ENCODE data around the gene HAND1.

Gene HAND1

GRCh38 chr5:154437281-154437965 is 40.6 kb downstream of the HAND1 start:
- no peak for DNase-seq (ENCODE audit: low spot score)
- Histone ChIP-seq H3K4me3 (ENCODE audit: low read length in 2 of 2) (no peak overlapping the region), H3K27me3 (ENCODE audit: control insufficient read depth in 3 of 3, insufficient read depth in 3 of 3, low read depth in 1 of 3, low read length in 3 of 3) (no peaks in the 10 kb centered on the region), H2BK5ac (ENCODE audit: low read length) (no peak overlapping the region), H3K27ac (replicated peaks; ENCODE audit: low read length) (no peak overlapping the region), H3K36me3 (replicated peaks in 1 of 2; ENCODE audit: control insufficient read depth in 2 of 2, insufficient read depth in 2 of 2, low read length in 2 of 2) (peaks cover 20 to 85% of the 10 kb centered on the region in 2 donors), H2AFZ (ENCODE audit: low read length) (no peak overlapping the region), H3K9ac (ENCODE audit: low read depth, low read length, poor library complexity) (no peak overlapping the region), H3K4me2 (ENCODE audit: insufficient read depth, low read length, poor library complexity, severe bottlenecking) (no peak overlapping the region), H4K91ac (ENCODE audit: low read depth, low read length, poor library complexity) (no peak overlapping the region), H4K8ac (ENCODE audit: low read depth, low read length) (no peak overlapping the region), H2AK5ac (ENCODE audit: low read depth, low read length) (no peak overlapping the region), H3K4ac (ENCODE audit: low read length) (no peak overlapping the region), H2BK15ac (ENCODE audit: low read length) (no peak overlapping the region), H3K4me1 (ENCODE audit: control insufficient read depth in 2 of 2, insufficient read depth in 1 of 2, low read depth in 1 of 2, low read length in 2 of 2) (no peaks in the 10 kb centered on the region), H3K18ac (ENCODE audit: low read length) (no peak overlapping the region), H3K14ac (ENCODE audit: low read length) (no peak overlapping the region), H2BK12ac (ENCODE audit: low read length) (no peak overlapping the region), H3K79me1 (ENCODE audit: low read depth, low read length) (no peaks in the 10 kb centered on the region), H3K23ac (ENCODE audit: low read depth, low read length, poor library complexity) (no peak overlapping the region), H3K9me3 (replicated peaks in 1 of 2; ENCODE audit: control insufficient read depth in 2 of 2, insufficient read depth in 1 of 2, low read depth in 1 of 2, low read length in 2 of 2) (peaks cover 1 to 21% of the 10 kb centered on the region in 2 donors), H2BK120ac (ENCODE audit: low read depth, low read length) (no peak overlapping the region)
- no CpG with 5 or more reads among the region's 5 CpGs for whole genome bisulfite sequencing, 2 donors (ENCODE audit: extremely low coverage in 2 of 2, insufficient read length in 2 of 2, insufficient replicate concordance in 1 of 2)

GRCh38 chr5:154435226-154435625 is 42.8 kb downstream of the HAND1 start:
- Histone ChIP-seq H4K8ac (ENCODE audit: low read depth, low read length) (no peak overlapping the region), H3K14ac (ENCODE audit: low read length) (no peak overlapping the region), H3K4me3 (ENCODE audit: low read length in 2 of 2) (no peak overlapping the region), H4K91ac (ENCODE audit: low read depth, low read length, poor library complexity) (no peak overlapping the region), H3K4me1 (ENCODE audit: control insufficient read depth in 2 of 2, insufficient read depth in 1 of 2, low read depth in 1 of 2, low read length in 2 of 2) (no peaks in the 10 kb centered on the region), H2AK5ac (ENCODE audit: low read depth, low read length) (no peak overlapping the region), H3K4ac (ENCODE audit: low read length) (no peak overlapping the region), H3K9me3 (replicated peaks in 1 of 2; ENCODE audit: control insufficient read depth in 2 of 2, insufficient read depth in 1 of 2, low read depth in 1 of 2, low read length in 2 of 2) (peaks cover 1 to 25% of the 10 kb centered on the region in 2 donors), H2BK15ac (ENCODE audit: low read length) (no peak overlapping the region), H3K36me3 (replicated peaks in 1 of 2; ENCODE audit: control insufficient read depth in 2 of 2, insufficient read depth in 2 of 2, low read length in 2 of 2) (peaks cover 17 to 68% of the 10 kb centered on the region in 2 donors), H2BK5ac (ENCODE audit: low read length) (no peak overlapping the region), H2AFZ (ENCODE audit: low read length) (no peak overlapping the region), H2BK120ac (ENCODE audit: low read depth, low read length) (no peak overlapping the region), H3K27ac (replicated peaks; ENCODE audit: low read length) (no peak overlapping the region), H3K18ac (ENCODE audit: low read length) (no peak overlapping the region), H3K23ac (ENCODE audit: low read depth, low read length, poor library complexity) (no peak overlapping the region), H2BK12ac (ENCODE audit: low read length) (no peak overlapping the region), H3K9ac (ENCODE audit: low read depth, low read length, poor library complexity) (no peak overlapping the region), H3K27me3 (ENCODE audit: control insufficient read depth in 3 of 3, insufficient read depth in 3 of 3, low read depth in 1 of 3, low read length in 3 of 3) (no peaks in the 10 kb centered on the region), H3K4me2 (ENCODE audit: insufficient read depth, low read length, poor library complexity, severe bottlenecking) (no peak overlapping the region), H3K79me1 (ENCODE audit: low read depth, low read length) (no peaks in the 10 kb centered on the region)
- DNase-seq (ENCODE audit: low spot score), result no peak
- WGBS, 2 donors (ENCODE audit: extremely low coverage in 2 of 2, insufficient read length in 2 of 2, insufficient replicate concordance in 1 of 2), result no CpG with 5 or more reads among the region's 3 CpGs

GRCh38 chr5:154430961-154431630 is 46.9 kb downstream of the HAND1 start:
- no peak overlapping the region for H2AK5ac ChIP-seq (ENCODE audit: low read depth, low read length)
- H2BK120ac ChIP-seq (ENCODE audit: low read depth, low read length), result no peak overlapping the region
- no peak overlapping the region for H3K4ac ChIP-seq (ENCODE audit: low read length)
- H2AFZ ChIP-seq (ENCODE audit: low read length), result no peak overlapping the region
- peaks cover 5 to 27% of the 10 kb centered on the region in 2 donors for H3K36me3 ChIP-seq (replicated peaks in 1 of 2; ENCODE audit: control insufficient read depth in 2 of 2, insufficient read depth in 2 of 2, low read length in 2 of 2)
- no peak overlapping the region for H3K27ac ChIP-seq (replicated peaks; ENCODE audit: low read length)
- no peak overlapping the region for H3K9ac ChIP-seq (ENCODE audit: low read depth, low read length, poor library complexity)
- H3K4me1 ChIP-seq (ENCODE audit: control insufficient read depth in 2 of 2, insufficient read depth in 1 of 2, low read depth in 1 of 2, low read length in 2 of 2), result no peaks in the 10 kb centered on the region
- H3K23ac ChIP-seq (ENCODE audit: low read depth, low read length, poor library complexity), result no peak overlapping the region
- no peaks in the 10 kb centered on the region for H3K27me3 ChIP-seq (ENCODE audit: control insufficient read depth in 3 of 3, insufficient read depth in 3 of 3, low read depth in 1 of 3, low read length in 3 of 3)
- no peak overlapping the region for H3K18ac ChIP-seq (ENCODE audit: low read length)
- no peak overlapping the region for H4K8ac ChIP-seq (ENCODE audit: low read depth, low read length)
- no peak overlapping the region for H2BK15ac ChIP-seq (ENCODE audit: low read length)
- H3K4me2 ChIP-seq (ENCODE audit: insufficient read depth, low read length, poor library complexity, severe bottlenecking), result no peak overlapping the region
- no peak overlapping the region for H2BK5ac ChIP-seq (ENCODE audit: low read length)
- no peak overlapping the region for H3K4me3 ChIP-seq (ENCODE audit: low read length in 2 of 2)
- H3K14ac ChIP-seq (ENCODE audit: low read length), result no peak overlapping the region
- H2BK12ac ChIP-seq (ENCODE audit: low read length), result no peak overlapping the region
- H4K91ac ChIP-seq (ENCODE audit: low read depth, low read length, poor library complexity), result no peak overlapping the region
- no peak for DNase-seq (ENCODE audit: low spot score)
- WGBS, 2 donors (ENCODE audit: extremely low coverage in 2 of 2, insufficient read length in 2 of 2, insufficient replicate concordance in 1 of 2), result no CpG with 5 or more reads among the region's 4 CpGs
- H3K9me3 ChIP-seq (replicated peaks in 1 of 2; ENCODE audit: control insufficient read depth in 2 of 2, insufficient read depth in 1 of 2, low read depth in 1 of 2, low read length in 2 of 2), result peaks cover 1 to 17% of the 10 kb centered on the region in 2 donors
- H3K79me1 ChIP-seq (ENCODE audit: low read depth, low read length), result no peaks in the 10 kb centered on the region

GRCh38 chr5:154430466-154430865 is 47.6 kb downstream of the HAND1 start:
- Histone ChIP-seq H4K91ac (ENCODE audit: low read depth, low read length, poor library complexity) (no peak overlapping the region), H3K14ac (ENCODE audit: low read length) (no peak overlapping the region), H3K9ac (ENCODE audit: low read depth, low read length, poor library complexity) (no peak overlapping the region), H2AK5ac (ENCODE audit: low read depth, low read length) (no peak overlapping the region), H3K18ac (ENCODE audit: low read length) (no peak overlapping the region), H2BK120ac (ENCODE audit: low read depth, low read length) (no peak overlapping the region), H3K36me3 (replicated peaks in 1 of 2; ENCODE audit: control insufficient read depth in 2 of 2, insufficient read depth in 2 of 2, low read length in 2 of 2) (peaks cover 2 to 21% of the 10 kb centered on the region in 2 donors), H4K8ac (ENCODE audit: low read depth, low read length) (no peak overlapping the region), H3K4me2 (ENCODE audit: insufficient read depth, low read length, poor library complexity, severe bottlenecking) (no peak overlapping the region), H3K4me1 (ENCODE audit: control insufficient read depth in 2 of 2, insufficient read depth in 1 of 2, low read depth in 1 of 2, low read length in 2 of 2) (no peaks in the 10 kb centered on the region), H3K9me3 (replicated peaks in 1 of 2; ENCODE audit: control insufficient read depth in 2 of 2, insufficient read depth in 1 of 2, low read depth in 1 of 2, low read length in 2 of 2) (peaks cover 0 to 11% of the 10 kb centered on the region in 2 donors), H3K27me3 (ENCODE audit: control insufficient read depth in 3 of 3, insufficient read depth in 3 of 3, low read depth in 1 of 3, low read length in 3 of 3) (no peaks in the 10 kb centered on the region), H2BK12ac (ENCODE audit: low read length) (no peak overlapping the region), H3K23ac (ENCODE audit: low read depth, low read length, poor library complexity) (no peak overlapping the region), H3K4ac (ENCODE audit: low read length) (no peak overlapping the region), H2AFZ (ENCODE audit: low read length) (no peak overlapping the region), H3K4me3 (ENCODE audit: low read length in 2 of 2) (no peak overlapping the region), H2BK15ac (ENCODE audit: low read length) (no peak overlapping the region), H2BK5ac (ENCODE audit: low read length) (no peak overlapping the region), H3K79me1 (ENCODE audit: low read depth, low read length) (no peaks in the 10 kb centered on the region), H3K27ac (replicated peaks; ENCODE audit: low read length) (no peak overlapping the region)
- DNase-seq (ENCODE audit: low spot score), result no peak
- no CpG with 5 or more reads among the region's 4 CpGs for WGBS, 2 donors (ENCODE audit: extremely low coverage in 2 of 2, insufficient read length in 2 of 2, insufficient replicate concordance in 1 of 2)

All from neuronal stem cell (in vitro differentiated cells).